ENCODE data around the gene VPS16.

DNA sequence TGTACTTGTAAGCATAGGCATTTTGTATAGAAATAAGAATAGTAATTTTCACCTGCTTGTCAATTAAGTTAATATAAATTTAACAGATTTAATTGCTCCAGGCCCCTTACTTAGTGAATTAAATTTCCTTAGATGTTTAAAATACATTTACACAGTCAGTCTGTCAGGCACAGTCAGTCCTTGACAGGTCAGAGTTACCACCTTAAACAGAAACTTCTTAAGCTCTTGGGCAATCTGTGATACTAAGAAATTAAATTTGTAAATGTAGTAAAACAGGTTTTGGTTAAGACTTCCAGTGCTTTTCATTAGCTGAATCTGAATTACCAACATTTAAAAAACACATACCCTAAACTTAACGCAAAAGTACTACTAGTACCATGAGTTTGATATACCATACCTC is 48.7 kb downstream of the VPS16 start:
- TF ChIP-seq, protein P1, sequence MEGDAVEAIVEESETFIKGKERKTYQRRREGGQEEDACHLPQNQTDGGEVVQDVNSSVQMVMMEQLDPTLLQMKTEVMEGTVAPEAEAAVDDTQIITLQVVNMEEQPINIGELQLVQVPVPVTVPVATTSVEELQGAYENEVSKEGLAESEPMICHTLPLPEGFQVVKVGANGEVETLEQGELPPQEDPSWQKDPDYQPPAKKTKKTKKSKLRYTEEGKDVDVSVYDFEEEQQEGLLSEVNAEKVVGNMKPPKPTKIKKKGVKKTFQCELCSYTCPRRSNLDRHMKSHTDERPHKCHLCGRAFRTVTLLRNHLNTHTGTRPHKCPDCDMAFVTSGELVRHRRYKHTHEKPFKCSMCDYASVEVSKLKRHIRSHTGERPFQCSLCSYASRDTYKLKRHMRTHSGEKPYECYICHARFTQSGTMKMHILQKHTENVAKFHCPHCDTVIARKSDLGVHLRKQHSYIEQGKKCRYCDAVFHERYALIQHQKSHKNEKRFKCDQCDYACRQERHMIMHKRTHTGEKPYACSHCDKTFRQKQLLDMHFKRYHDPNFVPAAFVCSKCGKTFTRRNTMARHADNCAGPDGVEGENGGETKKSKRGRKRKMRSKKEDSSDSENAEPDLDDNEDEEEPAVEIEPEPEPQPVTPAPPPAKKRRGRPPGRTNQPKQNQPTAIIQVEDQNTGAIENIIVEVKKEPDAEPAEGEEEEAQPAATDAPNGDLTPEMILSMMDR (IDR thresholded peaks at IDR 0.05; ENCODE audit: insufficient read depth, low read depth, low read length) = no peak
- no peak for TF ChIP-seq EZH2 (IDR thresholded peaks at IDR 0.05; ENCODE audit: insufficient read depth, low read length)

Data from astrocyte (in vitro differentiated cells and primary cell).